ENCODE results near the gene SERINC2.
"Not testable (repeated sequence)": the region's sequence is repeated elsewhere in the genome, so short reads cannot be mapped to it uniquely, and the experiment has no call there.

Gene SERINC2

DNA sequence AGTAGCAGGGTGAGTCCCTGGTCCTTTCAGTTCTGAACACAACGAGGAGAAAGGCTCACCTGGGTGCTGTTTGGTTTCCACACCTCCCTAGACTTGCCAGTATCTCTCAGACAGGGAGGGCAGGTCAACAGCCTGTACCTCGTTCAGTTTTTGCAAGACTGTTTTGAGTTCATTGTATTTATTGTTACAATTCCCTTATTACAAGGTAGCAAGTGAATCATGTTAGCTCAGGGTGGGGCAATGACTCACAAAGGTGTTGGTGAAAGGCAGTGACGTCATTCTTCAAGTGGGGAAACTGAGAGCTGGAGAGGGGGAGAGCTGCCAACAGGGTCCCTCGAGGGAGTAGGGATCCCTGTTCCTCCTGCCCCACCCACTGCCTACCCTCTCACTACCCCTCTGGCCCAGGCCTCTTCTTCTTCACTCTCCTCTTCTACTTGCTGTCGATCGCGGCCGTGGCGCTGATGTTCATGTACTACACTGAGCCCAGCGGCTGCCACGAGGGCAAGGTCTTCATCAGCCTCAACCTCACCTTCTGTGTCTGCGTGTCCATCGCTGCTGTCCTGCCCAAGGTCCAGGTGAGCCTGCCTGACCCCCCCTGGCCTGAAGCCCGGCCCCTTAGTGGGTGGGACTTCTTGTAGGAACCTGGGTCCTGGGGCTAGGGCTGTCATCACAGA is 13.4 kb downstream of the SERINC2 start:
- TF ChIP-seq, protein P1, sequence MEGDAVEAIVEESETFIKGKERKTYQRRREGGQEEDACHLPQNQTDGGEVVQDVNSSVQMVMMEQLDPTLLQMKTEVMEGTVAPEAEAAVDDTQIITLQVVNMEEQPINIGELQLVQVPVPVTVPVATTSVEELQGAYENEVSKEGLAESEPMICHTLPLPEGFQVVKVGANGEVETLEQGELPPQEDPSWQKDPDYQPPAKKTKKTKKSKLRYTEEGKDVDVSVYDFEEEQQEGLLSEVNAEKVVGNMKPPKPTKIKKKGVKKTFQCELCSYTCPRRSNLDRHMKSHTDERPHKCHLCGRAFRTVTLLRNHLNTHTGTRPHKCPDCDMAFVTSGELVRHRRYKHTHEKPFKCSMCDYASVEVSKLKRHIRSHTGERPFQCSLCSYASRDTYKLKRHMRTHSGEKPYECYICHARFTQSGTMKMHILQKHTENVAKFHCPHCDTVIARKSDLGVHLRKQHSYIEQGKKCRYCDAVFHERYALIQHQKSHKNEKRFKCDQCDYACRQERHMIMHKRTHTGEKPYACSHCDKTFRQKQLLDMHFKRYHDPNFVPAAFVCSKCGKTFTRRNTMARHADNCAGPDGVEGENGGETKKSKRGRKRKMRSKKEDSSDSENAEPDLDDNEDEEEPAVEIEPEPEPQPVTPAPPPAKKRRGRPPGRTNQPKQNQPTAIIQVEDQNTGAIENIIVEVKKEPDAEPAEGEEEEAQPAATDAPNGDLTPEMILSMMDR (IDR thresholded peaks at IDR 0.05; ENCODE audit: low read depth, low read length, missing control alignments): no peak
- H3K4me3 ChIP-seq (ENCODE audit: low read depth, low read length): no peak overlapping the region
- DNase-seq (ENCODE audit: low read depth): no peak

DNA sequence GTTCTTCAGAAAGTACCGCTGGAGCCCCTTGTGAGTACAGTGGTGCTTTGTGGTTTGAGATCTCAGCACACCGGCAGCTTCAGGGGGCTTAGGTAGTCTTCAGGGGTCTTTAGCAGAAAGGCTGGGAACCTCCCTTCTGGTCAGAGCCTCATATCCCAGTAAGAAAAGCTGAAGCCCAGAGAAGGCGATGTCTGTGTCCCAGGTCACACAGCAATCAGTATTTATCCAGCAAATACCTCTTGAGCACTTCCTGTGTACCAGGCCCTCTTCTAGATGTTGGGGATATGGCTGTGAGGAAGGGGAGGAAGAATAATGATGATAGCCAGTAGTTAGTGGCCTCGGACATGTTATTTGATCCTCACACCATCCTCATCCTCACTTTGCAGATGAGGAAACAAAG is 14.3 kb downstream of the SERINC2 start:
- TF ChIP-seq, protein P1 (IDR thresholded peaks at IDR 0.05; ENCODE audit: low read depth, low read length, missing control alignments): no peak
- DNase-seq (ENCODE audit: low read depth): no peak
- no peak overlapping the region for H3K4me3 ChIP-seq (ENCODE audit: low read depth, low read length)

DNA sequence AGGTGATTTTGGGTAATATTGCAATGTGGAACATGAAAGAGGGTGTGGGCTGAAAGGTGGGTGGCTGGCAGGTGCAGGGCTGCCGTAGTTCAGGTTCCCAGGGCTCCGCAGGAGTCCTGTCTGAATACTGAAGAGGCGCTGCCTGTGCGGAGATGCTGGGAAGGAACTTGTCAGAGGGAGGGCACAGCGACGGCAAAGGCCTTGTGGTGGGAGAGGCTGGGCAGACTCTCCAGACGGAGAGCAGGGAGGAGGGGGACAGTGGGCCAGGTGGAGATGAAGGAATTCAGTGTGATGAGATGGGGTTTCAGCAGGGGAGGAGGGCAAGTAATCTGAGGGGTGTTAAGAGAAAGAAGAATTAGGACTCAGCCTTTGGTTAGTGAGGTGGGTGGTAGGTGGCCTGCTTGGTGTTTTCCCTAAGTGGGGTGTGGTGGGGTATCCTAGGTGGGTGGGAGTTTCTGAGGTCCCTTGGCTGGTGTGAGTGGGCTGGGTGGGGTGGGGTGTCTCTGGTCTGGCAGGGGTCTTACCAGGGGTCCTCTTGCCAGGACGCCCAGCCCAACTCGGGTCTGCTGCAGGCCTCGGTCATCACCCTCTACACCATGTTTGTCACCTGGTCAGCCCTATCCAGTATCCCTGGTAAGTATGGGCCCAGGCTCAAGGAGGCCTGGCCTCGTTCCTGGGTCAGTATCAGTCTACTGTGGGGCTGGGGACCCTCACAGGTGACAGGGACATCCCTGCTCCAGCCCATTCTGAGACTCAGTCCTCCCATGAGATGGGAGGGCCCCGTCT is 15.6 kb downstream of the SERINC2 start:
- TF ChIP-seq, protein P1 (IDR thresholded peaks at IDR 0.05; ENCODE audit: low read depth, low read length, missing control alignments): no peak
- H3K4me3 ChIP-seq (ENCODE audit: low read depth, low read length): no peak overlapping the region
- no peak for DNase-seq (ENCODE audit: low read depth)

DNA sequence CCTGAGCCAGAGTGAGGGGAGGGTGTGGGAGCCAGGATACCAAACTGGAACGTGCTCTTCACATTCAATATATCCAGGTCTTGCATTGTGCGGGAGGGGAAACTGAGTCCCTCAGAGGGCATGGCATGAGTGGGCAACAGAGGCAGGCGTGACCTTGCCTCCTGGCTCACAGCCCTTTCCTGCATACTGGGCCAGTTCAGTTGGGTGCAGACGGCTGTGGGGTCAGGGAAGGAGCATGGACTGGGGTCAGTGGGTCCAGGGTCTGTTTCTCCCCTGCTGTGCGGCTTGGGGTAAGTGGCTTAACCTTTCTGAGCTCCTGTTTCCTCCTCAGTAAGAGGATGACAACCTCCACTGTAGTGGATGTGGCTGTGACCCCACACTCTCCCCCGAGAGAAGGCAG is 16.6 kb downstream of the SERINC2 start:
- no peak for DNase-seq (ENCODE audit: low read depth)
- no peak overlapping the region for H3K4me3 ChIP-seq (ENCODE audit: low read depth, low read length)
- TF ChIP-seq, protein P1 (IDR thresholded peaks at IDR 0.05; ENCODE audit: low read depth, low read length, missing control alignments): no peak

DNA sequence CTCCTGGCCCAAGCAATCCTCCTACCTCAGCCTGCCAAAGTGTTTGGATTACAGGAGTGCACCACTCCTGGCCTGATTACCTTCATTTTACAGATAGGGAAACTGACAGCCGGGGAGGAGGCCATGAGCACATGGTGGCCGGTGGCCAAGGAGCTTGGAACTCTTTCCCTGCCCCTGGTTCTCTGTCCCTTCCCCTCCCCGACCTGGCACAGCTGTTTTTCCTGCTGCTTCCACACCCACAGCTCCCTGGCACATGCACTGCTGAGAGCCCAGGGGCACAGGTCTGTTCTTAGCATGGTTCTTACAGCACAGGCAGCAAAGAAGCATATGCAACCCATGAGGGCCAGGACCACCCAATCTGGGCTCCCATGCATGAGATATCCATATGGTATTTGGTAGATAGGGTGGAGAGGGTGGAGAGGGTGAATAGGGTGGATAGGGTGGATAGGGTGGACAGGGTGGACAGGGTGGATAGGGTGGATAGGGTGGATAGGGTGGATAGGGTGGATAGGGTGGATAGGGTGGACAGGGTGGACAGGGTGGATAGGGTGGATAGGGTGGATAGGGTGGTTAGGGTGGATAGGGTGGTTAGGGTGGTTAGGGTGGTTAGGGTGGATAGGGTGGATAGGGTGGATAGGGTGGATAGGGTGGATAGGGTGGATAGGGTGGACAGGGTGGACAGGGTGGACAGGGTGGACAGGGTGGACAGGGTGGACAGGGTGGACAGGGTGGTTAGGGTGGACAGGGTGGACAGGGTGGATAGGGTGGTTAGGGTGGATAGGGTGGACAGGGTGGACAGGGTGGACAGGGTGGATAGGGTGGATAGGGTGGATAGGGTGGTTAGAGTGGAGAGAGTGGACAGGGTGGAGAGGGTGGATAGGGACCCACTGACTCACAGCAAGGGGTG is 18.6 kb downstream of the SERINC2 start:
- H3K4me3 ChIP-seq (ENCODE audit: low read depth, low read length); DNase-seq (ENCODE audit: low read depth): not testable (repeated sequence)

DNA sequence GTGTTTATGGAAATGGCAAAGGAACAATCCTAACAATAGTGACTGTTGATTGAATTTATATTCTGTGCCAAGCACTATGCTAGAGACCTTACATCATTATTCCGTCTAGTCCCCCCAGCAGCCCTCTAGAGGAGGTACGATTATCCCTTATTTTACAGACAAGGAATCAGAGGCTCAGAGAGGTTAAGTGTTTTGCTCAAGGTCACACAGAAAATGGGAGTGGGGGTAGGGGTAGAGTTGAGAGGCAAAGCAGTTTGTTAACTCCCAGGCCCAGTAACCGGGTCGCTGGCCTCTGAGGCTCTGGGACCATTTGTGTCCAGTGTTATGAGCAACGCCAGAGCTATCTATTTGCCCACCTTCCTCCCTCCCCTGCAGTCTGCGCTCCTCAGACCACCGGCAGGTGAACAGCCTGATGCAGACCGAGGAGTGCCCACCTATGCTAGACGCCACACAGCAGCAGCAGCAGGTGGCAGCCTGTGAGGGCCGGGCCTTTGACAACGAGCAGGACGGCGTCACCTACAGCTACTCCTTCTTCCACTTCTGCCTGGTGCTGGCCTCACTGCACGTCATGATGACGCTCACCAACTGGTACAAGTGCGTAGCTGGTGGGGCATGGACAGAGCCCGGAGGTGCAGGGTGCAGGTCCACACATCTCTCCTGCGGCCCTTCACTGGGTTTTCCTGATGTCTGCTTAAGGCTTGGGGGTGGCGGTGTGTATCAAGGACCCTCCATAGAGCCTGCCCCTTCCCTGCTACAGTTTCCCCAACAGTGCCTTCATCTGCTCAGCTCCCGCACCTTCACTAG is 19.8 kb downstream of the SERINC2 start:
- DNase-seq (ENCODE audit: low read depth): no peak
- TF ChIP-seq, protein P1 (IDR thresholded peaks at IDR 0.05; ENCODE audit: low read depth, low read length, missing control alignments): no peak
- H3K4me3 ChIP-seq (ENCODE audit: low read depth, low read length): no peak overlapping the region
